ENCODE measurements around the gene ATP5F1E.

ATP5F1E gene

DNA sequence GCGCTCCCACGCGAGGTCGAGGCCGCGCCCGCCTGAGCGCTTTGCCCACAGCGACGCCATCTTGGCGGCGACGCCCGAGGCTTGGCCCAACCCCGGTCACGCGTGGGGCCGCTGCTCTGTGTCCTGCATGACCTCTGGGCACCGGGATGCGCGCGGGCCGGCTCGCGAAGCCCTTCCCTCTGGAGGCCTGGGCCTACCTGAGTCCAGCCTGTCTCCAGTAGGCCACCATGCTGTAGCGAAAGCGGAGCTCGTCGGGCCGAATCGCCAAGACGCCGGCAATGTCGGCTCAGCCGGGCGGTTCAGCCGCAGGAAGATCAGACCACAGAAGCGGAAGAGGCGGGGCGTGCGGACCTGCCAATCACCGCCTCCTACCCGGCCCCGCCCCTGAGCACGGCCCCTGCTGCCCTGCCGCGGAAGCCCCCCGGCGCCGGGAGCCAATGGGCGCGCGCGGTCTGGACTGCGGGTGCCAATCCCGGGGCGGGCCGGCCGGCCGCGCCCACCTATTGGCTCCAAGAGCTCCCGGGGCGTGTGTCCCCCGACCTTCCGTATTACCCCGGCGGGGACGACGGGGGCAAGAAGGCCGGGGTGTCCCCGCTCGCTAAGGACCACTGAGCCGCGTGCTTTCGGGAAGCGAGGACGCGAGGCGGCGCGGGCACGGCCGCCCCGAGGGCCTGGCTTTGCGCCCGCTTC lies at the start of gene ATP5F1E:
TSS of gene ATP5F1E (minus strand) at position 313 of the 690 bp plus-strand sequence. CDS start at position 229, 84 bp downstream.
- peaks cover 41% of the 10 kb centered on the region for H3K4me1 ChIP-seq (ENCODE audit: low read length)
- peaks cover 26% of the 10 kb centered on the region for H4K20me1 ChIP-seq (ENCODE audit: insufficient read depth, low read length)
- H3K4me3 ChIP-seq (ENCODE audit: low read length) = peak within 1 kb of the TSS; percentile 80
- H3K9ac ChIP-seq (ENCODE audit: low read length) = peak within 1 kb of the TSS; percentile 86
- H2AFZ ChIP-seq (ENCODE audit: low read depth, low read length) = peak within 1 kb of the TSS; percentile 0; the same call in 1 of the 2 replicates
- peak within 1 kb of the TSS; percentile 70 for H3K27ac ChIP-seq (ENCODE audit: low read length)
- H3K36me3 ChIP-seq (replicated peaks; ENCODE audit: low read depth, low read length) = peaks cover 71% of the 10 kb centered on the region
- H3K9me3 ChIP-seq (ENCODE audit: insufficient read depth, low read length) = no peaks in the 10 kb centered on the region
- H3K4me2 ChIP-seq (ENCODE audit: low read length) = peak within 1 kb of the TSS; percentile 96
- no peaks in the 10 kb centered on the region for H3K27me3 ChIP-seq (ENCODE audit: low read depth, low read length)
- TF ChIP-seq CTCF (IDR thresholded peaks at IDR 0.05; ENCODE audit: low read depth, low read length) (no peak), EZH2phosphoT487 (IDR thresholded peaks at IDR 0.05; ENCODE audit: low read depth) (no peak)
- H3K79me2 ChIP-seq (ENCODE audit: low read length) = peaks cover 63% of the 10 kb centered on the region

DNA sequence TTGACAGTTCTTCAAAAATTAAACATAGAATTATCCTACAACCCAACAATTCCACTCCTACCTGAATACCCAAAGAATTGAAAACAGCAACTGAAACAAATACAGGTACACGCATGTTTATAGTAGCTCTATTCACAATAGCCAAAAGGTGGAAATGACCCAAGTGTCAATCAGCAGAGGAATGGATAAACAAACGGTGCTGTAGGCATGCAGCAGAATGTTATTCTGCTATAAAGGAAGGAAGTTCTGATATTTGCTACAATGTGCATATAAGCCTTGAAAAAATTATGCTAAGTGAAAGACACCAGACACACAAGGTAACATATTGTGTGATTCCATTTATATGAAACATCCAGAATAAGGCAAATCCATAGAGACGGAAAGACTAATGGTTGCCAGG lies 48.9 kb upstream of the ATP5F1E start:
- Histone ChIP-seq H4K20me1 (ENCODE audit: insufficient read depth, low read length) (no peaks in the 10 kb centered on the region), H3K36me3 (replicated peaks; ENCODE audit: low read depth, low read length) (no peaks in the 10 kb centered on the region), H3K9ac (ENCODE audit: low read length) (no peak overlapping the region), H3K27me3 (ENCODE audit: low read depth, low read length) (peaks cover 84% of the 10 kb centered on the region), H3K27ac (ENCODE audit: low read length) (no peak overlapping the region), H3K9me3 (ENCODE audit: insufficient read depth, low read length) (no peaks in the 10 kb centered on the region), H3K4me3 (ENCODE audit: low read length) (no peak overlapping the region), H2AFZ (ENCODE audit: low read depth, low read length) (no peak overlapping the region), H3K79me2 (ENCODE audit: low read length) (no peaks in the 10 kb centered on the region), H3K4me2 (ENCODE audit: low read length) (no peak overlapping the region), H3K4me1 (ENCODE audit: low read length) (peaks cover 15% of the 10 kb centered on the region)
- TF ChIP-seq EZH2phosphoT487 (IDR thresholded peaks at IDR 0.05; ENCODE audit: low read depth) (no peak), CTCF (IDR thresholded peaks at IDR 0.05; ENCODE audit: low read depth, low read length) (no peak)

- Histone ChIP-seq H3K4me1 (ENCODE audit: low read length) (peaks cover 30% of the 10 kb centered on the region), H3K9me3 (ENCODE audit: insufficient read depth, low read length) (no peaks in the 10 kb centered on the region), H3K27ac (ENCODE audit: low read length) (no peak overlapping the region), H3K79me2 (ENCODE audit: low read length) (no peaks in the 10 kb centered on the region), H3K4me2 (ENCODE audit: low read length) (peak overlapping the region; percentile 43), H4K20me1 (ENCODE audit: insufficient read depth, low read length) (no peaks in the 10 kb centered on the region), H3K9ac (ENCODE audit: low read length) (no peak overlapping the region), H2AFZ (ENCODE audit: low read depth, low read length) (no peak overlapping the region), H3K27me3 (ENCODE audit: low read depth, low read length) (peaks cover 88% of the 10 kb centered on the region), H3K4me3 (ENCODE audit: low read length) (no peak overlapping the region), H3K36me3 (replicated peaks; ENCODE audit: low read depth, low read length) (no peaks in the 10 kb centered on the region)
- no peak for TF ChIP-seq CTCF (IDR thresholded peaks at IDR 0.05; ENCODE audit: low read depth, low read length)
- no peak for TF ChIP-seq EZH2phosphoT487 (IDR thresholded peaks at IDR 0.05; ENCODE audit: low read depth)
Observed at GRCh38 chr20:59078231-59078630, 46.1 kb upstream of the ATP5F1E start.

DNA sequence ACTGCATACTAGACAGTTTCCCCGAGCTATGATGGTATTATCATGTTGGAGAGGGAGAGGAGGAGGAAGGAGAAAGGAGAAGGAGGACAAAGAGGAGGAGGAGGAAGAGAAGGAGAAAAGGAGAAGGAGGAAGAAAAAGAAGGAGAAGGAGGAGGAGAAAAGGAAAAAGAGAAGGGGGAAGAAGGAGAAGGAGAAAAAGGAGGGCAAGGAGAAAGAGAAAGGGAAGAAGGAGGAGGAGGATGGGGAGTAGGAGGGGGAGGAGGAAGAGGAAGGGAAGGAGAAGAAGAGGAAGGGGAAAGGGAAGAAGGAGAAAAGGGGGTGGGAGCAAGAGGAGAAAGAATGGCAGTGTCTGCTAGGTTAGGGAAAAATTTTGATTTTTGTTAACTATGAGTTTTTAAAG lies 45.6 kb upstream of the ATP5F1E start:
- Histone ChIP-seq H3K9ac (ENCODE audit: low read length) (no peak overlapping the region), H3K4me1 (ENCODE audit: low read length) (peaks cover 35% of the 10 kb centered on the region), H3K79me2 (ENCODE audit: low read length) (no peaks in the 10 kb centered on the region), H3K9me3 (ENCODE audit: insufficient read depth, low read length) (no peaks in the 10 kb centered on the region), H3K4me2 (ENCODE audit: low read length) (peak overlapping the region; percentile 43), H4K20me1 (ENCODE audit: insufficient read depth, low read length) (no peaks in the 10 kb centered on the region), H3K27me3 (ENCODE audit: low read depth, low read length) (peaks cover 88% of the 10 kb centered on the region), H3K4me3 (ENCODE audit: low read length) (no peak overlapping the region), H3K27ac (ENCODE audit: low read length) (no peak overlapping the region), H2AFZ (ENCODE audit: low read depth, low read length) (no peak overlapping the region), H3K36me3 (replicated peaks; ENCODE audit: low read depth, low read length) (no peaks in the 10 kb centered on the region)
- TF ChIP-seq CTCF (IDR thresholded peaks at IDR 0.05; ENCODE audit: low read depth, low read length) = no peak
- TF ChIP-seq EZH2phosphoT487 (IDR thresholded peaks at IDR 0.05; ENCODE audit: low read depth) = no peak
